ENCODE data around the gene NEK1. TPM values are rescaled to one million over a fixed set of nuclear protein-coding genes. Genes with fewer than 3 reads are reported as not detected.
"Not testable (repeated sequence)": the region's sequence is repeated elsewhere in the genome, so short reads cannot be mapped to it uniquely, and the experiment has no call there.

The NEK1 gene
- total RNA-seq, 4 donors from 2014 or later: 6.0 to 18.2 (median 7.1) TPM

DNA sequence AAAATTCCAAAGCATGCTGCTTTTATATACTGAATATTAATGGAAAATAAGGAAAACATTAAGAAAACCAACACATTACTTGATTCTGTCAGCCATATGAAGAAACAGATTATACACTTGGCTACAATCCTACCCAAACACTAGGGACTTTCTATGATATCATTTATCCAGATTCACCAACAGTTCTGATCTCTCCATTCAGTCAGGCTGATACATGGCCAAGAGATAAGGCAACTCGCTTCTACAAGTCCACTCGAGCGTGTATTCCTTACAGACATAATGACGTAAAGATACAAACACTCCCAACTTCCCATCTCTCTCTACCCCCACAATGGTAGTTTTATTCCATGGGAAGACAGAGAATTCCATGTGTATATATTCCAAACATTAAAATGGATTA is 44.5 kb downstream of the NEK1 start:
- H3K4me3 ChIP-seq: no peak overlapping the region
- TF ChIP-seq POLR2A (IDR thresholded peaks at IDR 0.05): no peak
- TF ChIP-seq, protein P1, sequence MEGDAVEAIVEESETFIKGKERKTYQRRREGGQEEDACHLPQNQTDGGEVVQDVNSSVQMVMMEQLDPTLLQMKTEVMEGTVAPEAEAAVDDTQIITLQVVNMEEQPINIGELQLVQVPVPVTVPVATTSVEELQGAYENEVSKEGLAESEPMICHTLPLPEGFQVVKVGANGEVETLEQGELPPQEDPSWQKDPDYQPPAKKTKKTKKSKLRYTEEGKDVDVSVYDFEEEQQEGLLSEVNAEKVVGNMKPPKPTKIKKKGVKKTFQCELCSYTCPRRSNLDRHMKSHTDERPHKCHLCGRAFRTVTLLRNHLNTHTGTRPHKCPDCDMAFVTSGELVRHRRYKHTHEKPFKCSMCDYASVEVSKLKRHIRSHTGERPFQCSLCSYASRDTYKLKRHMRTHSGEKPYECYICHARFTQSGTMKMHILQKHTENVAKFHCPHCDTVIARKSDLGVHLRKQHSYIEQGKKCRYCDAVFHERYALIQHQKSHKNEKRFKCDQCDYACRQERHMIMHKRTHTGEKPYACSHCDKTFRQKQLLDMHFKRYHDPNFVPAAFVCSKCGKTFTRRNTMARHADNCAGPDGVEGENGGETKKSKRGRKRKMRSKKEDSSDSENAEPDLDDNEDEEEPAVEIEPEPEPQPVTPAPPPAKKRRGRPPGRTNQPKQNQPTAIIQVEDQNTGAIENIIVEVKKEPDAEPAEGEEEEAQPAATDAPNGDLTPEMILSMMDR (IDR thresholded peaks at IDR 0.05): no peak
- no peaks in the 10 kb centered on the region for H3K27me3 ChIP-seq
- no peak for DNase-seq
- H3K27ac ChIP-seq: no peak overlapping the region
- no peaks in the 10 kb centered on the region for H3K9me3 ChIP-seq
- no peaks in the 10 kb centered on the region for H3K36me3 ChIP-seq
- H3K4me1 ChIP-seq: no peaks in the 10 kb centered on the region

DNA sequence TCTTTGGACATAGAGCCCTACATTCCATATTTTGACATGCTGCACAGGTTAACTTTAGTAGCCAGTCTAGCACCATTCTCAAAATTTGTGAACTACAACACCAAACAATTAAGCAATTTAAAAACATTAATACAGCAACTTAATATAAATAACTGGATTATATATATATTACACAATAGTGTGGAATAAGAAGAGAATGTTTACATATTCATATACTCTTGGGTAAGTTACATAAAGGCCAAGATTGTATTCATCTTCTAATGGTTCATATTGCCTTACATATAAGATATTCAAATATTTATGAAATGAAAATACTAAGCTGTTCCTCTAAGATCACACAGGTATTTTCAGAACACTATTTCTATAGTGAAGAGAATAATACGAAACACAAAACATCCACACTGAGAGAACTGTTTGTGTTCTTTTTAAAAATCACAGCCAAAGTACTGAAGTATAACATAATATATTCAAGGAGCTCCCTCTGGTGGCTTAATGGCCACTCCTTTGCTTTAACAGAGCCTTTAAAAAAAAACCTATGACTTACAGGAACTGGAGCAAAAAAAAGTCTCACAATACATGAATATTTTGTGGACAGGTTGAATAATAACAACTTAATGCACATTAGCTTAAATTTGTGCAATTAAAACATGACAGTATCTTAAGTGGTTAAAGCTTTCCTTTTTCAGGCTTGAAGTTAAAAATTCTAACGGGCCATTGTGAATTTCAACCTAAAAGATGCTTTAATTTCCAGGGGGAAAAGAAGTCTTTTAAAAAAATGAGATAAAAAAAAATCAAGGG is 46.2 kb downstream of the NEK1 start:
- Histone ChIP-seq H3K27me3 (no peaks in the 10 kb centered on the region), H3K27ac (no peak overlapping the region), H3K9me3 (no peaks in the 10 kb centered on the region), H3K4me3 (no peak overlapping the region), H3K4me1 (no peaks in the 10 kb centered on the region), H3K36me3 (no peaks in the 10 kb centered on the region)
- peak in 1 of 3 donors; percentile 49 for DNase-seq
- no peak for TF ChIP-seq POLR2A (IDR thresholded peaks at IDR 0.05)
- TF ChIP-seq, protein P1 (IDR thresholded peaks at IDR 0.05): peak; percentile 16 to 62 (median 56)

DNA sequence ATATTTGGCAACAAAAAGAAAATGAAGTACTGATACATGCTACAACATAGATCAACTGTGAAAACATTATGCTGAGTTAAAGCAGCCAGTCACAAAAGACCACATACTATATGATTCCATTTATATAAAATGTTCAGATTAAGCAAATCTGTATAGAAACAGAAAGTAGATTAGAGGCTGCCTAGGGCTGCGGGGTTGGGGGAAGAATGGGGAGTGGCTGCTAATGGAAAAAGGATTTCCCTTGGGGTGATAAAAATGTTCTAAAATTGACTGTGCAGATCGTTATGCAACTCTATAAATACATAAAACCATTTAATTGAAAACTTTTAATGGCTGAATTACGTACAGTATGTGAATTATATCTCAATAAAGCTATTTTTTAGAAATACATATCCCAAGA is 46.8 kb downstream of the NEK1 start:
- DNase-seq: no peak

DNA sequence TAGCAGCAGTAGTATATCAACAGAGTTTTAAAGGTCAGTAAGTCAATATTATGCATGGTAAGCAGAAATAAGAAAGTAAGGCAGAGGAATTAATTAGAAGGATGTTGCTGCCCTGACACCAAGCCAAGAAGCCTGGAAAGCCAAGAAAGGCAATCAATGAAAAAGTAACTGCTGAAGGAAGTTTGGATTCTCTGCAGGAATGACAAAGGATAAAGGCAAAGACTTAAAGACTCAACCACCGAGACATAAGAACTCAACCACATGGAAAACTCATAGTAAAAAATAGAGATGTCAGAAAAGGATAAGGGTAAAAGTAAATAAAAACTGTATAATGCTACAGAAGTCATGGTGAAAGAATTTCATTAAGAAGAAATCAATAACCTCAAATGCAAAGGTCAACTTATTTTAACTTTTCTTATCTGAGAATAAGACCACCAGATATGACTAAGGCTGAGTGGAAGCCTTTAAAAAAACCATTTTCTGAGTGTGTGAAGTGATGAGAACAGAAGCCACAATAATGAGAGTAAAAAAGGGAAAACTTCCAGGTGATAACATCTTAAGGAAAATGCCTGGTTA is 55.2 kb downstream of the NEK1 start:
- H3K36me3 ChIP-seq: peaks cover 0 to 17% (median 0%) of the 10 kb centered on the region in 3 donors
- no peak for DNase-seq
- TF ChIP-seq POLR2A (IDR thresholded peaks at IDR 0.05): no peak
- TF ChIP-seq, protein P1 (IDR thresholded peaks at IDR 0.05): no peak
- H3K4me1 ChIP-seq: no peaks in the 10 kb centered on the region
- no peak overlapping the region for H3K4me3 ChIP-seq
- no peak overlapping the region for H3K27ac ChIP-seq
- H3K27me3 ChIP-seq: no peaks in the 10 kb centered on the region
- no peaks in the 10 kb centered on the region for H3K9me3 ChIP-seq

More for the DNA sequence above, 46.8 kb downstream of the NEK1 start:
- Histone ChIP-seq H3K36me3 (no peaks in the 10 kb centered on the region), H3K9me3 (no peaks in the 10 kb centered on the region), H3K4me3 (no peak overlapping the region), H3K27me3 (no peaks in the 10 kb centered on the region), H3K4me1 (no peaks in the 10 kb centered on the region), H3K27ac (no peak overlapping the region)
- TF ChIP-seq POLR2A (IDR thresholded peaks at IDR 0.05): no peak

DNA sequence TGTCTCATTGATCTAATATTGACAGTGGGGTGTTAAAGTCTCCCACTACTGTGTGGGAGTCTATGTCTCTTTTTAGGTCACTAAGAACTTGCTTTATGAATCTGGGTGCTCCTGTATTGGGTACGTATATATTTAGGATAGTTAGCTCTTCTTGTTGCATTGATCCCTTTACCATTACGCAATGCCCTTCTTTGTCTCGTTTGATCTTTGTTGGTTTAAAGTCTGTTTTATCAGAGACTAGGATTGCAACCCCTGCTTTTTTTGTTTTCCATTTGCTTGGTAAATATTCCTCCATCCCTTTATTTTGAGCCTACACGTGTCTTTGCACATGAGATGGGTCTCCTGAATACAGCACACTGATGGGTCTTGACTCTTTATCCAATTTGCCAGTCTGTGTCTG is 65.8 kb downstream of the NEK1 start:
- not testable (repeated sequence) for H3K4me3 ChIP-seq, DNase-seq, H3K4me1 ChIP-seq, H3K27me3 ChIP-seq, H3K36me3 ChIP-seq, H3K9me3 ChIP-seq, H3K27ac ChIP-seq

DNA sequence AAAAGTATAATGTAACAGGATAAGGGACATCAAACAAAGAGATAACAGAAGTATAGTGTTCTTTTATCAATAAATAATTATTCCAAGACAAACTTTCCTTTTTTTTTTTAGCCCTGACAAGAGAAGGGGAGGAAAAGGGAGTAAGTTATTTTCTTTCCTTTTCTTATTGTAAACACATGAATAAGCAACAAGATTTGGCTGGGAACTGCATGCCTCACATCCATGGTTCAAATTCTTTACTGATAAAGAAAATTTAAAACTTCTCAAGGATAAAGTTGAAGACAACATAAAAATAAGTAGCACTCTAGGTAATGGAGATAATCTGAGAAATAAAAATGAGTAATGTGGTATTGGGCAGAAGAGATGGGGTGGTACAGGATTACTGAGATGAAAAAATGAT is 71.6 kb downstream of the NEK1 start:
- Histone ChIP-seq H3K4me1 (no peaks in the 10 kb centered on the region), H3K4me3 (no peak overlapping the region), H3K9me3 (no peaks in the 10 kb centered on the region), H3K36me3 (peaks cover 0 to 6% (median 0%) of the 10 kb centered on the region in 3 donors), H3K27ac (no peak overlapping the region), H3K27me3 (no peaks in the 10 kb centered on the region)
- TF ChIP-seq, protein P1 (IDR thresholded peaks at IDR 0.05): no peak
- no peak for TF ChIP-seq POLR2A (IDR thresholded peaks at IDR 0.05)
- DNase-seq: no peak
